ENCODE data around the gene NXT2.
"Not testable (repeated sequence)": the region's sequence is repeated elsewhere in the genome, so short reads cannot be mapped to it uniquely, and the experiment has no call there.

Gene NXT2

GRCh38 chrX:109536439-109537323 lies at the start of gene NXT2:
Gene NXT2, plus strand, starts transcription at chrX:109536844. Its CDS starts 163 bp downstream, at chrX:109537007.
- DNase-seq = peak; percentile 91

- no peak for DNase-seq
These were observed 49.0 kb upstream of the NXT2 start for GRCh38 chrX:109487640-109488039.

- no peak for DNase-seq
These were observed 47.5 kb upstream of the NXT2 start for GRCh38 chrX:109489174-109489573.

GRCh38 chrX:109498434-109498833 lies 38.2 kb upstream of the NXT2 start:
- DNase-seq = no peak

- no peak for DNase-seq
These were observed 35.5 kb upstream of the NXT2 start for GRCh38 chrX:109501176-109501575.

- no peak for DNase-seq
These were observed 27.7 kb upstream of the NXT2 start for GRCh38 chrX:109508915-109509314.

GRCh38 chrX:109511113-109511512 lies 25.5 kb upstream of the NXT2 start:
- DNase-seq = no peak

- DNase-seq = no peak
These were observed 17.6 kb upstream of the NXT2 start for GRCh38 chrX:109519001-109519400.

- no peak for DNase-seq
These were observed 3.6 kb upstream of the NXT2 start for GRCh38 chrX:109533005-109533404.

GRCh38 chrX:109533631-109534030 lies 3.0 kb upstream of the NXT2 start:
- DNase-seq = no peak

GRCh38 chrX:109534933-109535332 lies 1.7 kb upstream of the NXT2 start:
- no peak for DNase-seq

- no peak for DNase-seq
These were observed 1.1 kb upstream of the NXT2 start for GRCh38 chrX:109535578-109535977.

GRCh38 chrX:109537324-109537665 lies 651 bp downstream of the NXT2 start:
- no peak for DNase-seq

GRCh38 chrX:109539007-109539406 lies 2.4 kb downstream of the NXT2 start:
- not testable (repeated sequence) for DNase-seq

- no peak for DNase-seq
These were observed 17.2 kb downstream of the NXT2 start for GRCh38 chrX:109553862-109554261.

GRCh38 chrX:109576083-109576482 lies 39.4 kb downstream of the NXT2 start:
- not testable (repeated sequence) for DNase-seq

- DNase-seq = no peak
These were observed 40.4 kb downstream of the NXT2 start for GRCh38 chrX:109577055-109577454.

GRCh38 chrX:109578916-109579315 lies 42.3 kb downstream of the NXT2 start:
- DNase-seq = no peak

- DNase-seq = no peak
These were observed 48.8 kb downstream of the NXT2 start for GRCh38 chrX:109585488-109585887.

GRCh38 chrX:109590176-109590575 lies 53.5 kb downstream of the NXT2 start:
- no peak for DNase-seq
